Upper lobe of left lung (tissue), 4 donors: ENCODE data around the gene GATB.

Experiments
- CTCF ChIP-seq, 6 experiments: fragments of 450-650 bp in 4 of 6; fragments of 200-600 bp in 2 of 6; sonication (generic) in 2 of 6; IDR thresholded peaks; one replicate each; pipeline ENCODE4 v1.5.1; 2016 to 2019; ENCODE audit warnings: antibody characterized with exemption in 6 of 6
- EP300 ChIP-seq, 4 donors: sonication (generic); formaldehyde crosslinking; IDR thresholded peaks; one replicate each; pipeline ENCODE4 v1.5.1; 2017; ENCODE audit warnings: antibody characterized with exemption in 4 of 4, control low read depth in 2 of 4
- POLR2A ChIP-seq, 4 donors: fragments of 450-650 bp; IDR thresholded peaks; one replicate each; pipeline ENCODE4 v1.5.1; 2016 to 2017; ENCODE audit warnings: antibody characterized with exemption in 4 of 4, mild to moderate bottlenecking in 2 of 4

GRCh38 chr4:151807220-151807619, 46.4 kb upstream of the GATB start:
- TF ChIP-seq EP300 (IDR thresholded peaks at IDR 0.05) (no peak), CTCF (IDR thresholded peaks at IDR 0.05) (no peak), POLR2A (IDR thresholded peaks at IDR 0.05) (no peak)
